OCI-LY1 (cell line): ENCODE measurements around the gene BNIP1.

ENCODE experiments used
- H2AFZ ChIP-seq: fragments of 200-600 bp; sonication (generic), shearing (Covaris generic); 2 replicates; pipeline ENCODE4 v1.6.0; 2014; ENCODE audit warnings: antibody characterized with exemption, mild to moderate bottlenecking, low read length
- H3F3A ChIP-seq: fragments of 200-600 bp; sonication (generic), shearing (Covaris generic); 2 replicates; pipeline ENCODE4 v1.6.0; 2014; ENCODE audit warnings: mild to moderate bottlenecking, antibody characterized with exemption, low read length, moderate library complexity; ENCODE audit not compliant: insufficient read depth
- H3K27ac ChIP-seq: fragments of 200-600 bp; sonication (generic); 2 replicates; pipeline ENCODE4 v1.5.1; 2014; ENCODE audit warnings: low read length, mixed run types, mild to moderate bottlenecking, low read depth; ENCODE audit not compliant: poor library complexity, severe bottlenecking
- H3K27me3 ChIP-seq: fragments of 200-600 bp; sonication (generic); 2 replicates; pipeline ENCODE4 v1.6.0; 2014; ENCODE audit warnings: antibody characterized with exemption, mild to moderate bottlenecking, low read length, moderate library complexity; ENCODE audit not compliant: insufficient read depth
- H3K36me3 ChIP-seq: fragments of 200-600 bp; sonication (generic); 2 replicates; pipeline ENCODE4 v1.6.1; 2014; ENCODE audit warnings: mild to moderate bottlenecking, antibody characterized with exemption, low read length, moderate library complexity, mixed read lengths; ENCODE audit not compliant: insufficient read depth
- H3K4me1 ChIP-seq: fragments of 200-600 bp; sonication (generic); 2 replicates; pipeline ENCODE4 v1.5.1; 2014; ENCODE audit warnings: mild to moderate bottlenecking, low read length, moderate library complexity; ENCODE audit not compliant: insufficient read depth, severe bottlenecking
- H3K4me2 ChIP-seq: fragments of 200-600 bp; sonication (generic), shearing (Covaris generic); 2 replicates; pipeline ENCODE4 v1.6.1; 2014; ENCODE audit warnings: low read length
- H3K4me3 ChIP-seq: fragments of 200-600 bp; sonication (generic); 2 replicates; pipeline ENCODE4 v1.5.1; 2014; ENCODE audit warnings: low read length, low read depth, mild to moderate bottlenecking, mixed read lengths; ENCODE audit not compliant: poor library complexity, severe bottlenecking
- H3K79me2 ChIP-seq: fragments of 200-600 bp; shearing (Covaris generic); 2 replicates; pipeline ENCODE4 v1.6.1; 2016; ENCODE audit warnings: mixed run types, low read length, mixed read lengths; ENCODE audit not compliant: insufficient read depth
- H3K9ac ChIP-seq: fragments of 200-600 bp; sonication (generic), shearing (Covaris generic); 2 replicates; pipeline ENCODE4 v1.6.1; 2014; ENCODE audit warnings: mild to moderate bottlenecking, low read length, mixed read lengths
- H3K9me2 ChIP-seq: fragments of 200-600 bp; sonication (generic), shearing (Covaris generic); 2 replicates; pipeline ENCODE4 v1.6.1; 2014; ENCODE audit warnings: low read depth, mild to moderate bottlenecking, low read length, mixed read lengths
- H3K9me3 ChIP-seq: fragments of 200-600 bp; shearing (Covaris generic); 2 replicates; pipeline ENCODE4 v1.6.1; 2014; ENCODE audit warnings: low read length, mixed read lengths
- H4K20me1 ChIP-seq: fragments of 200-600 bp; sonication (generic), shearing (Covaris generic); 2 replicates; pipeline ENCODE4 v1.6.0; 2016; ENCODE audit warnings: mild to moderate bottlenecking, low read length; ENCODE audit not compliant: insufficient read depth
- EZH2 ChIP-seq: fragments of 200-600 bp; sonication (generic), shearing (Covaris generic); IDR thresholded peaks from 2 replicates; pipeline ENCODE4 v1.8.0; 2017; ENCODE audit warnings: borderline replicate concordance, mixed run types, mild to moderate bottlenecking, antibody characterized with exemption, low read length, moderate library complexity, mixed read lengths
- TF ChIP-seq, protein P1 (sequence below): fragments of 200-600 bp; sonication (generic), shearing (Covaris generic); IDR thresholded peaks from 2 replicates; pipeline ENCODE4 v1.5.1; 2017; ENCODE audit warnings: mild to moderate bottlenecking, antibody characterized with exemption, low read length, moderate library complexity, mixed read lengths

Gene BNIP1

DNA sequence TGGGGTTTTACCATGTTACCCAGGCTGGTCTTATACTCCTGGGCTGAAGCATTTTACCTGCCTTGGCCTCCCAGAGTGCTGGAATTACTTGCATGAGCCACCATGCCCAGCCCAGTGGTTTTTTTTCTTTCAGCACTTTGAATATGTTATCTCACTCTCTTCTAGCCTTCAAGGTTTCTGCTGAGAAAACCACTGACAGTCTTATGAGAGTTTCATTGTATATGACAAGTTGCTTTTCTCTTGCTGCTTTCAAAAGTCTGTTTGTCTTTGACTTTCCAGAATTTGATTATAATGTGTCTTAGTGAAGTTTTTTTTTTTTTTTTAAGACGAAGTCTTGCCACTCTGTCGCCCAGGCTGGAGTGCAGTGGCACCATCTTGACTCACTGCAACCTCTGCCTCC, 43.1 kb upstream of the BNIP1 start:
- H3K4me1 ChIP-seq = no peaks in the 10 kb centered on the region
- H3K4me3 ChIP-seq = no peak overlapping the region
- H3K27me3 ChIP-seq = no peaks in the 10 kb centered on the region
- H3K27ac ChIP-seq = no peak overlapping the region
- H3K79me2 ChIP-seq = no peaks in the 10 kb centered on the region
- H3K9me2 ChIP-seq = no peaks in the 10 kb centered on the region
- no peaks in the 10 kb centered on the region for H4K20me1 ChIP-seq
- no peaks in the 10 kb centered on the region for H3K9me3 ChIP-seq
- H3F3A ChIP-seq = no peaks in the 10 kb centered on the region
- H3K36me3 ChIP-seq = no peaks in the 10 kb centered on the region; the same call in 1 of the 2 replicates
- TF ChIP-seq, protein P1, sequence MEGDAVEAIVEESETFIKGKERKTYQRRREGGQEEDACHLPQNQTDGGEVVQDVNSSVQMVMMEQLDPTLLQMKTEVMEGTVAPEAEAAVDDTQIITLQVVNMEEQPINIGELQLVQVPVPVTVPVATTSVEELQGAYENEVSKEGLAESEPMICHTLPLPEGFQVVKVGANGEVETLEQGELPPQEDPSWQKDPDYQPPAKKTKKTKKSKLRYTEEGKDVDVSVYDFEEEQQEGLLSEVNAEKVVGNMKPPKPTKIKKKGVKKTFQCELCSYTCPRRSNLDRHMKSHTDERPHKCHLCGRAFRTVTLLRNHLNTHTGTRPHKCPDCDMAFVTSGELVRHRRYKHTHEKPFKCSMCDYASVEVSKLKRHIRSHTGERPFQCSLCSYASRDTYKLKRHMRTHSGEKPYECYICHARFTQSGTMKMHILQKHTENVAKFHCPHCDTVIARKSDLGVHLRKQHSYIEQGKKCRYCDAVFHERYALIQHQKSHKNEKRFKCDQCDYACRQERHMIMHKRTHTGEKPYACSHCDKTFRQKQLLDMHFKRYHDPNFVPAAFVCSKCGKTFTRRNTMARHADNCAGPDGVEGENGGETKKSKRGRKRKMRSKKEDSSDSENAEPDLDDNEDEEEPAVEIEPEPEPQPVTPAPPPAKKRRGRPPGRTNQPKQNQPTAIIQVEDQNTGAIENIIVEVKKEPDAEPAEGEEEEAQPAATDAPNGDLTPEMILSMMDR = no peak
- no peak for TF ChIP-seq EZH2
- H3K9ac ChIP-seq = no peak overlapping the region
- H2AFZ ChIP-seq = no peak overlapping the region
- H3K4me2 ChIP-seq = no peak overlapping the region

DNA sequence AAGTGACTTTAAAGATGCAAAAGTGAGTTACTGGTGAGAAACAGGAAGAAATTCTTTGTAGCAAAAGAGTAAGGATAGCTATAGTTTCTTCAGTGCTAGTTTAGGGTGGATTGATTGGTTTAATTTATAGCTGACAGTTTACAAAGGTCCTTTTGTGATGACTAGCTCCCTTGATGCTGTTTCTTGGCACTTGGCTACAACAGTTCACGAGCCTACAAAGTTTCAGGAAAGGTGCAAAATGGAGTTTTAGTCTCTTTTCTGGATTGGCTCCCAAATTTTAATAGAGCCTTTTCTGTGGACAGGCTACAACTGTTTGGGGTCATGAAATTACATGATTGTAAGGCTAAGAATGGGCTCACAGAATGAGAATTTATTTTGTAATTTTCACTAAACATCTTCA, 40.9 kb upstream of the BNIP1 start:
- Histone ChIP-seq H3K4me2 (no peak overlapping the region), H2AFZ (no peak overlapping the region), H4K20me1 (no peaks in the 10 kb centered on the region), H3K27ac (no peak overlapping the region), H3K9me3 (no peaks in the 10 kb centered on the region), H3K9me2 (no peaks in the 10 kb centered on the region), H3K4me1 (no peaks in the 10 kb centered on the region), H3K4me3 (no peak overlapping the region), H3F3A (no peaks in the 10 kb centered on the region), H3K79me2 (no peaks in the 10 kb centered on the region), H3K9ac (no peak overlapping the region), H3K27me3 (no peaks in the 10 kb centered on the region), H3K36me3 (no peaks in the 10 kb centered on the region; the same call in 1 of the 2 replicates)
- TF ChIP-seq EZH2 = no peak
- TF ChIP-seq, protein P1 = no peak

DNA sequence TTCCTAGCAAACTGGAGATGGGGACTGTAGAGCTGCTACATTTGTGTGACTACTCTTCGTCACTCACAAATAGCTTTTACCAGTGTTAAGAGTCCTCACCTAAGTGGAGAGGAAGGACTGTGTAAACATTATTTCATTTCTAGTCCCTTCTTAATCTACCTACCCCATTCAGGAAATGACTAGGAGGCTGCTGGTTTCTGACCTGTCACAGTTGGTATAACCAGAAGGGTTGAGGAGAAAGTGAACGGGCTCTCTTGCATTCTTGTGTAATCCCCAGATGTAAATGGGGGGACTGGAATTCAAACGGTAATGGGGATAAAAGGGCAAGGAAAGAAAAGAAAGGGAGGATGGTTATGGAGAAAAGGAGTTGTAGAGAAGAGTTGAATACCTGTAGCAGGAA, 35.4 kb upstream of the BNIP1 start:
- no peaks in the 10 kb centered on the region for H4K20me1 ChIP-seq
- no peaks in the 10 kb centered on the region for H3K9me3 ChIP-seq
- peaks cover 5% of the 10 kb centered on the region for H3K4me1 ChIP-seq
- H3K79me2 ChIP-seq = no peaks in the 10 kb centered on the region
- no peak overlapping the region for H2AFZ ChIP-seq
- no peak overlapping the region for H3K27ac ChIP-seq
- H3K27me3 ChIP-seq = no peaks in the 10 kb centered on the region
- no peak overlapping the region for H3K4me2 ChIP-seq
- no peak overlapping the region for H3K4me3 ChIP-seq
- H3F3A ChIP-seq = no peaks in the 10 kb centered on the region
- H3K9ac ChIP-seq = no peak overlapping the region
- no peaks in the 10 kb centered on the region for H3K9me2 ChIP-seq
- no peak for TF ChIP-seq EZH2
- TF ChIP-seq, protein P1 = no peak
- H3K36me3 ChIP-seq = peaks cover 13% of the 10 kb centered on the region; the same call in 1 of the 2 replicates
